GM21360 (cell line): Measurements from ENCODE around the gene MCTS1.
A peak's percentile ranks its signal among the peaks of the same experiment; 100 is the strongest.
"Not testable (repeated sequence)": the region's sequence is repeated elsewhere in the genome, so short reads cannot be mapped to it uniquely, and the experiment has no call there.

Experiments used
- ATAC-seq: cut with Tn5 transposase; IDR thresholded peaks from one replicate; pipeline ENCODE4 v1.9.1; 2021; ENCODE audit warnings: mild to moderate bottlenecking, moderate library complexity; ENCODE audit not compliant: unreplicated experiment

The MCTS1 gene

GRCh38 chrX:120625371-120625770 is 21.5 kb downstream of the MCTS1 start:
- ATAC-seq = no peak

GRCh38 chrX:120629667-120630537 is 26.0 kb downstream of the MCTS1 start, which contains the start of gene C1GALT1C1:
C1GALT1C1 (minus strand) TSS chrX:120630054; CDS start chrX:120627166, 2,888 bp downstream.
- peak; percentile 95 for ATAC-seq

GRCh38 chrX:120638619-120639018 is 34.7 kb downstream of the MCTS1 start:
- no peak for ATAC-seq

- ATAC-seq = no peak
Measured at GRCh38 chrX:120642871-120643270, 39.0 kb downstream of the MCTS1 start.

GRCh38 chrX:120647127-120647526 is 43.2 kb downstream of the MCTS1 start:
- no peak for ATAC-seq

GRCh38 chrX:120652256-120652655 is 48.4 kb downstream of the MCTS1 start:
- not testable (repeated sequence) for ATAC-seq

GRCh38 chrX:120653000-120653399 is 49.1 kb downstream of the MCTS1 start:
- ATAC-seq = no peak

GRCh38 chrX:120660637-120661036 is 56.7 kb downstream of the MCTS1 start:
- ATAC-seq = no peak
